AML-193 (cell line): ENCODE measurements around the gene KRTAP10-7.
"Not testable (repeated sequence)": the region's sequence is repeated elsewhere in the genome, so short reads cannot be mapped to it uniquely, and the experiment has no call there.

Experiments used
- DNase-seq, 2 experiments: peaks; one replicate each; lab custom pipeline; 2025; lab: John Stamatoyannopoulos, UW

KRTAP10-7 gene

GRCh38 chr21:44590897-44591800 is 9.2 kb upstream of the KRTAP10-7 start:
- not testable (repeated sequence) for DNase-seq

GRCh38 chr21:44591801-44592130 is 8.6 kb upstream of the KRTAP10-7 start:
- not testable (repeated sequence) for DNase-seq

- DNase-seq = no peak
Measured at GRCh38 chr21:44592446-44593311, 7.7 kb upstream of the KRTAP10-7 start, which contains the start of gene KRTAP10-6. Gene KRTAP10-6, minus strand, starts transcription at chr21:44592505. Its CDS starts 21 bp downstream, at chr21:44592484.

DNA sequence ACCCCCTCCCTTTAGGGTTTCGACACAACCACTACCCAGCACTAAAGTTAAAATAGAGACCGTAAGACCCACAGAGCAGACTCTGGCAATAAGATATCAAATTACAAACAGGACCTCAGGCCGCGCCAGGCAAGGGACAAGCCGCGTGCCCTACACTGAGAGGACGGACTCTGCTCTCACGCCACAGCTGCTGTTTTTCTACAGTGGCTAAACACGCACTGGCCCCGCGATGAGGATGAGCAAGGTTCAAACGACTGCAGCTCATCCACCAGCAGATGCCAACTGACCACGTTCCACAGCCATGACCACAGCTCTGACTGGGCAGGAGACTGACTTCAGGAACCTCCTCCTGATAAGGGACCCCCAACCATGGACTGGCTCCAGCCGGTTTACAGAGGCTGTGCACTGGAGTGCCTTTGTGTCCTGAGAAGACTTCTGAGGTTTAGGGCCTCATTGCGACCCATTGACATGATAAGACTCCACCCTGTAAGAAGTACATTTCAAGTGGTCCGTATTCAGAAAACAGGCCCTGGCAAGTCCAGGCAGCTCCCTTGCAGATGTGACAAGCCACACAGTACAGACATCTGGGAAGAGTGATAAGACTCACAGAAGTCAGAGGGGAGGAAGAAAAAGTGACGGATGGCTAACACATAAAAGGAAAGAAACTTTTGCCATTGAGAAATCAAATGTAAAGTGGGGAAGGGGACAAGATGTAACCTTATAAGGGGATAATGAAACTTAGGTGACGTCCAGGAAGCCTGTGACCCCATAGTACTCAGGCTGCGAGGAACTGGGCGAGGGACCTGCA is 6.6 kb upstream of the KRTAP10-7 start:
- DNase-seq = no peak

DNA sequence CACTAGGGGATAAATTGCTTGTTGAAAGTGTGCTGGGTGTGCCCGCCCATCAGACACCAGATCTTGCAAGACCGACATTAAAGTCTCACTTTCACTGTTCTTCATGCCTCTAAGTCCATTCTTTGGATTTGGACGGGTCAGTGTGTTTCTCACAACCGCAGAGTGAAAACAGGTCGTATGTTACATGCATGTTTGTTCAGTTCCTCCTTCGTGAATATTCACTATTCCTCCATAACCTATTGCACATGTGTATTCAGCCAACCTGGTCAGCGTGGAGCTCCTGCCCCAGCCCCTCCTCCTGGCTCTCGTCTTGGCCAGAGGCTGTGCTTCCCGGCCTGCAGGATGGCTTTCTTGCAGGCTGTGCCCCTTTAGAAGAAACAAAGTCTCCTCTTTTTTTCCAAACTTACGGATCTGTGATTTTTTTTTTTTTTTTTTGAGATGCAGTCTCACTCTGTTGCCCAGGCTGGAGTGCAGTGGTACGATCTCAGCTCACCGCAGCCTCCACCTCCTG is 5.9 kb upstream of the KRTAP10-7 start:
- no peak for DNase-seq

DNA sequence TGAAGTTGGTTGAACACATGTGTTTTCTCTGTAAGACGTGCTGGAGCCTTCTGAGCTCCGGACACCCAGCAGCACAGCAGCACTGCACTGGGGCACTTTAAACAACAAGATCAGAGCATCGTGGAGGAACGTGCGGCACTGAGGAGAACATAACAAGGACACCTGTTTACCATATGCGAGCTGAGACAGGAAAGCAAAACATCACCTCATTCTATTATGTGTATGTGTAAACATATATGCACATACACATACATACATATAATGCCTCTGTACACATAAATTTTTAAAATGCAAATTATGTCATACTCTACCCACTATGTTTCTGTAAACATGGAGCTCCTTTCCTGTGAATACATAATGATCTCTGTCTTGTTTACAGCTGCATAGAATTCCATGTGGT is 4.9 kb upstream of the KRTAP10-7 start:
- no peak for DNase-seq

GRCh38 chr21:44596068-44596725 is 4.2 kb upstream of the KRTAP10-7 start:
- no peak for DNase-seq

DNA sequence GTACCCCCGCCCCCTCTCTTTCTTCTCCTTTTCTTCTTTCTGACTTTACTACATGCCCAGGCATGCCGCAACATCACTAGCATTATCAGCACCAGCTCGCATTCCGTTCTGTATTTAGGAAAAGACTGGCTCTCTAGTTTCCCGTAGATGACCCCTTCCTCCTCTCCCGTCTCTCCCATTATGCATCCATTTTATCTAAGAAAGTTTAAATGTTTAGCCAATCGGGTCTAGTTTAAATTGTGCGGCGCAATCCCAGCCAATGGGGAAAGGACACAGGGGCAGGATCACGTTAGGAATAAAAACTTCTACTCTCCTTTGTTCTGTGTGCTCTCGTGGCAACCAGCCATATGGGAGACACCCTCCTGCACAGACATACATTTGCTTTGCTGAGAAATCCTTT is 2.3 kb upstream of the KRTAP10-7 start:
- DNase-seq = no peak

GRCh38 chr21:44599264-44600029 is 950 bp upstream of the KRTAP10-7 start:
- no peak for DNase-seq

DNA sequence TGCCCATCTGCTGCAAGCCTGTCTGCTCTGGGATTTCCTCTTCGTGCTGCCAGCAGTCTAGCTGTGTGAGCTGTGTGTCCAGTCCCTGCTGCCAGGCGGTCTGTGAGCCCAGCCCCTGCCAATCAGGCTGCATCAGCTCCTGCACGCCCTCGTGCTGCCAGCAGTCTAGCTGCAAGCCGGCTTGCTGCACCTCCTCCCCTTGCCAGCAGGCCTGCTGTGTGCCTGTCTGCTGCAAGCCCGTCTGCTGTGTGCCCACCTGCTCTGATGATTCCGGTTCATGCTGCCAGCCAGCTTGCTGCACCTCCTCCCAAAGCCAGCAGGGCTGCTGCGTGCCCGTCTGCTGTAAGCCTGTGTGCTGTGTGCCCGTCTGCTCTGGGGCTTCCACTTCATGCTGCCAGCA is 694 bp downstream of the KRTAP10-7 start:
- not testable (repeated sequence) for DNase-seq

GRCh38 chr21:44601596-44602462 is 1.4 kb downstream of the KRTAP10-7 start:
- DNase-seq = no peak

GRCh38 chr21:44602463-44602850 is 2.1 kb downstream of the KRTAP10-7 start:
- no peak for DNase-seq

- no peak for DNase-seq
Measured at GRCh38 chr21:44603109-44603875, 2.9 kb downstream of the KRTAP10-7 start.

DNA sequence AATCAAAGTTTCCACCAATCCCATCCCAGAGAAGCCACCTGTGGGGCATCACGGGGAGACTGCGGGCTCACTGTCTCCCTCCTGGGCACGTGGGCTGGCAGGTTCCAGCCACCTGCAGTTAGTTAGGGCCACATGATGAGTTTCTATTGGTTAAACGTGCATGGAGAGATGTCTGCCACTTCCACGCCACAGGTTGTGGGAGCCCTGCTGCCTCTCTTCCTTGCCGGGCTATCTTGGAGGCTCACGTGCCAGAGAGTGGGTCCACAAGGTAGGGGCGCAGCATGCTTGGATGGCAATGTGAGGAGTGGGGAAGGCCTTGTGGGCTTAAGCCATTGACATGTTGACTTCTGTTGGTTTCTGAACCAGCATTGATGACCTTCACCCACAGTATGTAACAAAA is 3.5 kb downstream of the KRTAP10-7 start:
- DNase-seq = no peak

DNA sequence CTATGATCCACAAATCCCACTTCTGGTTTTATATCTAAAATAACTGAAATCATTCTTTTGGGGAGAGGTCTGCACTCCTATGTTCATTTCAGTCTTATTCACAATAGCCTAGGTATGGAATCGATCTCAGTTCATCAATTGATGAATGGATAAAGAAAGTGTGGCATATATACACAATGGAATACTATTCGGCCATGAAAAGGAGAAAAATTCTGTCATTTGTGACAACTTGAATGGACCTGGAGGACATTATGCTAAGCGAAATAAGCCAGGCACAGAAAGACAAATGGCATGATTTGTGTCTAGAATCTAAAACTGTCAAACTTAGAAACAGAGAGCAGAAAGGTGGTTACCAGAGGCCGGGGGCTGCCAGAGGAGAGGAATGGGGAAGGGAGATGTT is 6.1 kb downstream of the KRTAP10-7 start:
- DNase-seq = no peak

DNA sequence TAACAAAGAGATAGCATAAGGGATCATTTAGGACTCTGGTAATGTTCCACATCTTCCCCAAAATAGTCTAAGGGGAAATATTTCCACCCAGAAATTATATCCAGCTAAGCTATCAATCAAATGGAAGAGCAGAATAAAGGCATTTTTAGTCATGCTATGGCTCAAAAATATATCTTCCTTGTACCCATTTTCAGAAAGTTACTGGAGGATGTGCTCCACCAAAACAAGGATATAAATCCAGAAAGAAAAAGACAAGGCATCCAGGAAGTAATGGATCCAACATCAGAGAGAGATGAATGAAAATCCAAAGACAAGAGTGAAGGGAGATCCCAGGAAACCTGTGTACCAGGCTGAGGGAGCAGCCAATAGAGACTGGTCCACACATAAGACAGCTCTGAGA is 8.8 kb downstream of the KRTAP10-7 start:
- no peak for DNase-seq

GRCh38 chr21:44610157-44610843 is 9.9 kb downstream of the KRTAP10-7 start:
- not testable (repeated sequence) for DNase-seq

DNA sequence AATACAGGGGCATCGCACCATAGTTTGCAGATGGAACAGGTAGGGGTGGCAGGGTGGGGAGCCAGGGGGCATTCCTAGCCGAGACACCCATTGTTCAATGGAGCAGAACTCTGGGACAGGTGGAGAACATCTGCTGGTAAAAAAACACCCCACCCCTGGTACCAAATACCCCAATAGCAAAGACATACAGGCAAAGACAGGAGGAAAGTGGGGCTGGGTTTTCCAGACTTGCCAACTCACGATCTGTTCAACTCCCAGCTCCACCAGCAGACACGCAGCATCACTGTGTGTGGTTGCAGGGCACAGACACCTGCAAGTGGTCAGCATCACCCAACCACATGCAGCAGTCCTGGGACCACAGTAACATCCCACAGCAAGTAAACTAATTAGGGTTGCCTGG is 11.2 kb downstream of the KRTAP10-7 start:
- DNase-seq = no peak
